Fibroblast of lung (primary cell): ENCODE data around the gene PPP2R3B. TPM values are rescaled to one million over a fixed set of nuclear protein-coding genes. Genes with fewer than 3 reads are reported as not detected.

ENCODE experiments used
- DNase-seq, 2 donors: peaks; one replicate each; pipeline versions ENCODE4 v3.0.0 to v3.0.0-alpha.2; 2010; ENCODE audit warnings: low read depth in 2 of 2
- H2AFZ ChIP-seq: 2 replicates; pipeline ENCODE4 v1.5.1; 2012; ENCODE audit warnings: low read length, control low read depth, inconsistent platforms
- H3K27ac ChIP-seq: 2 replicates; pipeline ENCODE4 v1.5.1; 2011; ENCODE audit warnings: low read length, control low read depth; ENCODE audit not compliant: insufficient read depth
- H3K27me3 ChIP-seq: 2 replicates; pipeline ENCODE4 v1.5.1; 2011; ENCODE audit warnings: mild to moderate bottlenecking, low read length; ENCODE audit not compliant: control insufficient read depth, insufficient read depth
- H3K36me3 ChIP-seq: 2 replicates; pipeline ENCODE4 v1.5.1; 2011; ENCODE audit warnings: low read length; ENCODE audit not compliant: control insufficient read depth, insufficient read depth
- H3K4me1 ChIP-seq: 2 replicates; pipeline ENCODE4 v1.5.1; 2011; ENCODE audit warnings: low read length; ENCODE audit not compliant: control insufficient read depth, insufficient read depth; ENCODE audit errors: extremely low read depth
- H3K4me2 ChIP-seq: 2 replicates; pipeline ENCODE4 v1.5.1; 2011; ENCODE audit warnings: low read length, control low read depth; ENCODE audit not compliant: insufficient read depth; ENCODE audit errors: extremely low read depth
- H3K4me3 ChIP-seq, 4 experiments: fragments of 200-600 bp in 1 of 4; sonication (generic) in 1 of 4; replicated peaks in 1 of 4; 2 replicates each; pipeline ENCODE4 v1.5.1; 2011 to 2016; ENCODE audit warnings: low read length in 4 of 4, low read depth in 3 of 4, mild to moderate bottlenecking in 3 of 4, control low read depth in 2 of 4, inconsistent platforms in 1 of 4, mixed read lengths in 1 of 4; ENCODE audit not compliant: insufficient read depth in 1 of 4; ENCODE audit errors: control extremely low read depth in 1 of 4
- H3K79me2 ChIP-seq: 2 replicates; pipeline ENCODE4 v1.5.1; 2012; ENCODE audit warnings: mild to moderate bottlenecking, low read length, inconsistent platforms; ENCODE audit not compliant: control insufficient read depth, insufficient read depth
- H3K9ac ChIP-seq: 2 replicates; pipeline ENCODE4 v1.5.1; 2011; ENCODE audit warnings: mild to moderate bottlenecking, low read length, control low read depth; ENCODE audit not compliant: insufficient read depth
- H3K9me3 ChIP-seq: 2 replicates; pipeline ENCODE4 v1.5.1; 2012; ENCODE audit warnings: low read depth, low read length; ENCODE audit not compliant: control insufficient read depth, insufficient read depth
- H4K20me1 ChIP-seq: 2 replicates; pipeline ENCODE4 v1.5.1; 2011; ENCODE audit warnings: low read length; ENCODE audit not compliant: control insufficient read depth, insufficient read depth; ENCODE audit errors: extremely low read depth
- EZH2 ChIP-seq: IDR thresholded peaks from 2 replicates; pipeline ENCODE4 v1.5.1; 2012; ENCODE audit warnings: low read length, control low read depth, mild to moderate bottlenecking; ENCODE audit errors: missing control alignments
- polyA plus RNA-seq, 2 donors: library from polyadenylated mRNA; depleted of rRNA in 1 of 2; stranded (reverse) in 1 of 2; unstranded in 1 of 2; fragments of >200 nt; gene quantifications; 2 replicates each; pipeline ENCODE4 v1.2.1, GENCODE V29; 2011 to 2012; ENCODE audit warnings: missing spikeins in 1 of 2
- total RNA-seq: library from RNA; depleted of rRNA; stranded (reverse); fragments of >200 nt; gene quantifications from 2 replicates; pipeline ENCODE4 v1.2.1, GENCODE V29; 2014
- TF ChIP-seq, protein P1 (sequence below), 2 donors: IDR thresholded peaks in 1 of 2; conservative IDR thresholded peaks in 1 of 2; 1 replicate in 1 of 2; 2 replicates in 1 of 2; pipeline ENCODE4 v1.5.1; 2011 to 2012; ENCODE audit warnings: low read length in 2 of 2, control low read depth in 1 of 2, inconsistent platforms in 1 of 2, low read depth in 1 of 2, mild to moderate bottlenecking in 1 of 2

The PPP2R3B gene
- total and polyA plus RNA-seq, 2 donors (not counting 1 experiment from before 2014, with no cell fraction given) = 3.2 to 14.7 TPM

DNA sequence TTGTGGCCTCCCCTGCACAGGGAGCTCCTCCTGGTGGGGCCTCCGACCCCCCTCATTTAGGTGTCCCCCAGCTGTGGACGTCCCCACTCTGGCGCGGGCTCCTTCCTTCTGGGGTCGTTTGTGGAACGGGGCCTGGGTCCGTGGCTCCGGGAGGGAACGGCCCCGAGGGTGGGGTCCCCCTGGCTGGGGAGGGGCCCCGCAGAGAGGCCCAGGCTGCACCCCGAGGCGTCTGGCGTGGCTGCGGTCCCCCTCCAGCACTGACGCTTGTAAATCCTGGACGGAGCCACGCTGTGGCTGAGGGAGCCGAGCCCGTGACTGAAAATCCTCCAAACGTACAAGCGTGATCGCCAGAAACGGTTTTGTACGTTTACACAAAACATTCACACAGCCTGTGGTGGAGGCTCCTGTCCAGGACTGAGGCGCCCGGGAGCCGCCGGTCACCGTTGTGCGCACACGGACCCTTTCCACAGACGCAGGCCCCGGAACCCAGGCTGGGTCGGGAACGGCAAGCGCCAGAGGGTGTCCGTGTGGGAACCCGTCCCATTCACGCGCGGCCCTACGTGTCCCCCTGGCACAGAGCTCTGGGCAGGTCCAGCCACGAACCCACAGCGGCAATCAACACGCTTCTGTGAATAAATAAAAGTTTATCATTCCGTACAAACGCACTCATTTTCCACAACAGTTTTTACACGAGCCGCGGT is 52.9 kb downstream of the PPP2R3B start:
- H3K9ac ChIP-seq = no peak overlapping the region
- no peak overlapping the region for H3K4me2 ChIP-seq
- TF ChIP-seq EZH2 = no peak
- TF ChIP-seq, protein P1, sequence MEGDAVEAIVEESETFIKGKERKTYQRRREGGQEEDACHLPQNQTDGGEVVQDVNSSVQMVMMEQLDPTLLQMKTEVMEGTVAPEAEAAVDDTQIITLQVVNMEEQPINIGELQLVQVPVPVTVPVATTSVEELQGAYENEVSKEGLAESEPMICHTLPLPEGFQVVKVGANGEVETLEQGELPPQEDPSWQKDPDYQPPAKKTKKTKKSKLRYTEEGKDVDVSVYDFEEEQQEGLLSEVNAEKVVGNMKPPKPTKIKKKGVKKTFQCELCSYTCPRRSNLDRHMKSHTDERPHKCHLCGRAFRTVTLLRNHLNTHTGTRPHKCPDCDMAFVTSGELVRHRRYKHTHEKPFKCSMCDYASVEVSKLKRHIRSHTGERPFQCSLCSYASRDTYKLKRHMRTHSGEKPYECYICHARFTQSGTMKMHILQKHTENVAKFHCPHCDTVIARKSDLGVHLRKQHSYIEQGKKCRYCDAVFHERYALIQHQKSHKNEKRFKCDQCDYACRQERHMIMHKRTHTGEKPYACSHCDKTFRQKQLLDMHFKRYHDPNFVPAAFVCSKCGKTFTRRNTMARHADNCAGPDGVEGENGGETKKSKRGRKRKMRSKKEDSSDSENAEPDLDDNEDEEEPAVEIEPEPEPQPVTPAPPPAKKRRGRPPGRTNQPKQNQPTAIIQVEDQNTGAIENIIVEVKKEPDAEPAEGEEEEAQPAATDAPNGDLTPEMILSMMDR (conservative IDR thresholded peaks at IDR 0.05 in 1 of 2, IDR thresholded peaks at IDR 0.05 in 1 of 2; ENCODE audit: low read depth in 1 of 2, low read length in 2 of 2) = no peak
- no peaks in the 10 kb centered on the region for H3K27me3 ChIP-seq
- H3K4me1 ChIP-seq = peaks cover 2% of the 10 kb centered on the region
- no peaks in the 10 kb centered on the region for H3K9me3 ChIP-seq
- peaks cover 1% of the 10 kb centered on the region for H3K36me3 ChIP-seq
- no peaks in the 10 kb centered on the region for H4K20me1 ChIP-seq
- H3K27ac ChIP-seq = no peak overlapping the region
- H3K4me3 ChIP-seq = no peak overlapping the region
- H2AFZ ChIP-seq = no peak overlapping the region
- H3K79me2 ChIP-seq = no peaks in the 10 kb centered on the region
- DNase-seq = no peak

GRCh38 chrX:332916-333610 is 53.6 kb downstream of the PPP2R3B start:
- Histone ChIP-seq H3K79me2 (no peaks in the 10 kb centered on the region), H3K4me3 (no peak overlapping the region), H4K20me1 (no peaks in the 10 kb centered on the region), H2AFZ (no peak overlapping the region), H3K27me3 (no peaks in the 10 kb centered on the region), H3K27ac (no peak overlapping the region), H3K4me1 (peaks cover 2% of the 10 kb centered on the region), H3K4me2 (no peak overlapping the region), H3K36me3 (peaks cover 1% of the 10 kb centered on the region), H3K9me3 (no peaks in the 10 kb centered on the region), H3K9ac (no peak overlapping the region)
- no peak for TF ChIP-seq EZH2
- TF ChIP-seq, protein P1 (conservative IDR thresholded peaks at IDR 0.05 in 1 of 2, IDR thresholded peaks at IDR 0.05 in 1 of 2; ENCODE audit: low read depth in 1 of 2, low read length in 2 of 2) = no peak
- DNase-seq = no peak

DNA sequence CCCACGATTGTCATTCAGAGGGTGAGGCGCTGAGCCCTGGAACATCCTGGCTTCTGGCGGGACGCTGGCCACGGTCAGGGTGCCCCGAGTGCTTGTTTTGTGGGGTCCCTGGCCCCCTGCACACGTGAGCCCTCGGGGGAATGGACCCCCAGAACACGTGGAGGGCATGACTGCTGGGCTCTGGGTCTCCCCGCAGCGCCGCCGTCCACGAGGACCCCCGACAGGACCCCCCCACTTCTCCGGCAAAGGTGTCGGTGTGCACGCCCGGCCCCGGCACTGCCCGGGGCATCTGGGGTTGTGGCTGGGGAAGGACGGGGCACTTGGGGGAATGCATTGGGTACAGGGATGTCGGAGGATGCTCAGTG is 54.2 kb downstream of the PPP2R3B start:
- no peak for DNase-seq
- no peak overlapping the region for H2AFZ ChIP-seq
- H3K4me3 ChIP-seq = no peak overlapping the region
- no peak overlapping the region for H3K4me2 ChIP-seq
- H3K27me3 ChIP-seq = no peaks in the 10 kb centered on the region
- no peak overlapping the region for H3K27ac ChIP-seq
- no peaks in the 10 kb centered on the region for H4K20me1 ChIP-seq
- no peak overlapping the region for H3K9ac ChIP-seq
- peaks cover 2% of the 10 kb centered on the region for H3K4me1 ChIP-seq
- H3K36me3 ChIP-seq = peaks cover 1% of the 10 kb centered on the region
- no peaks in the 10 kb centered on the region for H3K79me2 ChIP-seq
- H3K9me3 ChIP-seq = no peaks in the 10 kb centered on the region
- TF ChIP-seq EZH2 = no peak
- TF ChIP-seq, protein P1 (conservative IDR thresholded peaks at IDR 0.05 in 1 of 2, IDR thresholded peaks at IDR 0.05 in 1 of 2; ENCODE audit: low read depth in 1 of 2, low read length in 2 of 2) = no peak
